Neuron (in vitro differentiated cells): Measurements from ENCODE around the gene KCNJ6.
"Not testable (repeated sequence)": the region's sequence is repeated elsewhere in the genome, so short reads cannot be mapped to it uniquely, and the experiment has no call there.

Source experiments
- H2AFZ ChIP-seq: one replicate; pipeline ENCODE4 v1.6.1; 2013; ENCODE audit warnings: low read depth, mild to moderate bottlenecking, inconsistent platforms, low read length, moderate library complexity
- H3K27me3 ChIP-seq: one replicate; pipeline ENCODE4 v1.6.1; 2013; ENCODE audit warnings: low read length; ENCODE audit not compliant: insufficient read depth
- H3K36me3 ChIP-seq: one replicate; pipeline ENCODE4 v1.6.1; 2013; ENCODE audit warnings: low read length; ENCODE audit not compliant: insufficient read depth
- H3K4me1 ChIP-seq: one replicate; pipeline ENCODE4 v1.6.1; 2013; ENCODE audit warnings: low read length; ENCODE audit not compliant: insufficient read depth
- H3K4me3 ChIP-seq: 2 replicates; pipeline ENCODE4 v1.5.1; 2013; ENCODE audit warnings: mild to moderate bottlenecking, low read length, moderate library complexity
- H3K9me3 ChIP-seq: one replicate; pipeline ENCODE4 v1.6.1; 2013; ENCODE audit warnings: low read length

Gene KCNJ6

DNA sequence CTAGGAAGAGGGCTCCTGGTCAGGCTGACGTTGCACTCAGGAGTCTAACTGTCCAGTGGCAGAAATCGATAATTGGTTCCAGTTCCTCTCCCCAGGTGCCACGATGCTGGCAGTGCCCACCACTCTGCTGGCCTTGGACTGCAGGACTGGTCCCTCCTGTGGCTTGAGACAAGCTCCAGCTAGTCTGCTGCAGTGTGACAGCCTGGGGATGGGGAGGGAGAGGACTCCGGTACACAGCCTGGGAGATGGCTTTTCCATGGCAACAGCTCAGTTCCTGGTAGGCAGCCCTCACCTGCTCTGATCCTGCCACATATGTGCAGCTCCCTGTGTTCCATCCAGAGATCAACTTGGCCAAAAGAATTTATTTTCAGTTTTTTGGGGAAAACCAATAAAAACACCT is 239.3 kb downstream of the KCNJ6 start:
- no peak overlapping the region for H3K4me3 ChIP-seq
- no peaks in the 10 kb centered on the region for H3K27me3 ChIP-seq
- H3K4me1 ChIP-seq, result no peaks in the 10 kb centered on the region
- H3K36me3 ChIP-seq, result no peaks in the 10 kb centered on the region
- no peak overlapping the region for H2AFZ ChIP-seq
- peaks cover 2% of the 10 kb centered on the region for H3K9me3 ChIP-seq

DNA sequence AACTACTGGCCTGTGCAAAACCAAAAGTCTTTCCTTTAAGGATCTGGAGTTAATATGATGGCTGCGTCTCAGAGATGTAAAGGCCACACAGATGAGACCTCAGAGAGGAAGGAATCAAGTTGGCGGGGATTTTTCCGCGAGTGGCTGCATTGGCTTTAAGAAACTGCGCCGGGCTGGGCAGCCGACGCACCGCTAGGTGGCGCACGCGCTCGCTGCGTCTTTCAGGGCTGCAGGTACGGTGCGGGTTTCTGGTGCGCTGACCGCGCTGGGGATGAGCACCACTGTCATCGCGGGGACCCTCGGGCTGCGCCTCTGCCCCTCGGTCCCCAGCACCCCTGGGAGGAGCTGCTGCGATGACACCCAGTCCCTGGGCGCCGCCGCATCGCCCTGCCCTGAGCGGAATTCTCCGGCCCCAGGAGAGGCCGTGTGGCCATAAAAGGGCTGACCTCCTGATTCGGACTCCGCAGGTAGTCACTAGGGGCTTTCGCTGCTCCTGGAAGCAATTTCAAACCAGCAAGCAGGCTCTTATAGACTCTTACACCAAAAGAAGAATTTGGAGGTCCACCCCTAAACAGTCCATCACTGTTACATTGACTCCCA is 241.0 kb downstream of the KCNJ6 start:
- Histone ChIP-seq H3K36me3 (no peaks in the 10 kb centered on the region), H3K4me3 (no peak overlapping the region)

DNA sequence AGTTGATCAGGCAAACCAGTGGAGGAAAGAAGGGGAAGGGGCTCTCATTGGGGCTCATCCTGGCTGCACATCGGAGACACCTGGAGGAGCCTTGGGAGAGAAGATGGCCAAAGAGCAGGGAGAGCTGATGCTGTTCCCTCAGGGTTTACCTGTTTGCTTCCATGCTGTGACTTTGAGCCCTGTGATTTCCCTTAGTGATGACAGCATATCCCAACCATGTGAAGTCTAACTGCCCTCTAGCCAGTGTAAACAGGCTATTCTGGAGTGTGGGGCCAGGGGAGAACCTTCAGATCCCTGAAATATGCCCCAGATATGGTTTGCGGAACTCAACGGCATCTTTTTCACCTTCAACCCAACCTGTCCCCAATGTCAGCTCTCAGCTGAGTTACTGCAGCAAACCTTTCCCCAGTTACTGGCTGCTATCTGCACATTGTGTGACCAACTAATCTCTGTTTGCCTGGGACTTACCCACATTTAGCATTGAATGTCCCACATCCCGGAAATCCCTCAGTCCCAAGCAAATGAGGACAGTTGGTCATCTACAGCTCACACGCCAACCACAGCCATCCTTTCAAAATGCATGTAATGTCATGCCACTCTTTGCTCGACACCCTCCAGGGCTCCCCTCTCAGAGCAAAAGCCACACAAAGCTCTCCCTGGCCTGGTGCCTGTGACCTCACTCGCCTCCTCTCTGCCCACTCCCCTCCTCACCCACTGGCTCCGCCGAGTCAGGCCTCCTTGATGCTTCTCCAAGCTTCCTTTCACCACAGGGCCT is 242.3 kb downstream of the KCNJ6 start:
- H3K36me3 ChIP-seq, result no peaks in the 10 kb centered on the region
- H3K4me3 ChIP-seq, result no peak overlapping the region
- H3K4me1 ChIP-seq, result no peaks in the 10 kb centered on the region
- H3K27me3 ChIP-seq, result no peaks in the 10 kb centered on the region
- H2AFZ ChIP-seq, result no peak overlapping the region
- H3K9me3 ChIP-seq, result peaks cover 2% of the 10 kb centered on the region

More for the DNA sequence above, 241.0 kb downstream of the KCNJ6 start:
- H3K9me3 ChIP-seq, result peaks cover 2% of the 10 kb centered on the region
- H3K4me1 ChIP-seq, result no peaks in the 10 kb centered on the region
- H3K27me3 ChIP-seq, result no peaks in the 10 kb centered on the region
- no peak overlapping the region for H2AFZ ChIP-seq

DNA sequence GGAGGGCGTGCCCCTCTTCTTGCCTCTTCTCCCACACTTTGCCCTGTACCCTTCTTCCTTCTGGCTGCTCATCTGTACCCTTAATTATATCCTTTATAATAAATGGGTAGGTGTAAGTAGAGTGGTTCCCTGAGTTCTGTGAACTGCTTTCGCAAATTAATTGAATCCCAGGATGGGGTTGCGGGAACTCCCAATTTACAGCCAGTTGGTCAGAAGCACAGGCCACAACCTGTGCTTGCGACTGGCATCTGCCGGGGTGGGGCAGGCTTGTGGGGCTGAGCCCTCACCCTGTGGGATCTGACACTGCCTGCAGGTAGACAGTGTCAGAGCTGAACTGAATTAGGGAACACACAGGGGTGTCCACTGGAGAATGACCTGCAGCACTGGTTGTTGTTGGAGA is 244.9 kb downstream of the KCNJ6 start:
- Histone ChIP-seq H2AFZ (no peak overlapping the region), H3K9me3 (peaks cover 2% of the 10 kb centered on the region), H3K4me3 (no peak overlapping the region), H3K36me3 (no peaks in the 10 kb centered on the region), H3K4me1 (no peaks in the 10 kb centered on the region), H3K27me3 (no peaks in the 10 kb centered on the region)

DNA sequence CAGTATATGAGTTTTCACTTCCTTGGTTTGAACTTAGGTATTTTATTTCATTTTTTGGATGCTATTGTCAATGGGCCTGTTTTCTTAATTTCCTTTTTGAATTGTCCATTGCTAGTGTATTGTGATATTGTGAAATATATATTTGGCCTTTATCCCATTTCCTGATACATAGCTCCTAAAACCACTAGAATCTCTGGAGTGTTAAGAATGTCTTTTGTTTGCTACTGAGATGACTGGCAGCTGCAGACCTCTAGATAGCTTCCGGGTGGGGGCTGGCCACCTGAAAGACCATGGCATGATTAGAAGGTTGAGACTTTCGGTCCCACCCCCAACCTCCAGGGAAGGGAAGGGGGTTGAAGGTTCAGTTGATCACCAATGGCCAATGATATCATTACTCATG is 245.4 kb downstream of the KCNJ6 start:
- no peak overlapping the region for H3K4me3 ChIP-seq

DNA sequence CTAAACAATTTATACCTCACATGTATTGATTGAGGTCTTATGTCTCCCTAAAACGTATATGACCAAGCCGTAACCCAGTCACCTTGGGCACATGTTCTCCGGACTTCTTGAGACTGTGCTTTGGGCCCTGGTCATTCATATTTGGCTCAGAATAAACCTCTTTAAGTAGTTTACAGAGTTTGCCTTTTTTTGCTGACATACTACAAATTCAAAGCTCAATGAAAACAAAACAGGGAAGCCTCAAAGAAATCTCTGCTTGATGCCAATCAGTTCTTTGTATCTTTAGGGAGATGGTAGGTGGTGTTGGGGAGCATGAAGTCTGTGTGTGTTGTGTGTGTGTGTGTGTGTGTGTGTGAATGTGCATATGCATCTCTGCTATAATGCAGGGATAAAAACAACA is 247.0 kb downstream of the KCNJ6 start:
- Histone ChIP-seq H3K4me1 (no peaks in the 10 kb centered on the region), H3K36me3 (no peaks in the 10 kb centered on the region), H3K9me3 (peaks cover 3% of the 10 kb centered on the region), H2AFZ (no peak overlapping the region), H3K4me3 (no peak overlapping the region), H3K27me3 (no peaks in the 10 kb centered on the region)

More for the DNA sequence above, 245.4 kb downstream of the KCNJ6 start:
- Histone ChIP-seq H3K4me1 (no peaks in the 10 kb centered on the region), H3K9me3 (peaks cover under 1% of the 10 kb centered on the region), H2AFZ (no peak overlapping the region), H3K36me3 (no peaks in the 10 kb centered on the region), H3K27me3 (no peaks in the 10 kb centered on the region)

DNA sequence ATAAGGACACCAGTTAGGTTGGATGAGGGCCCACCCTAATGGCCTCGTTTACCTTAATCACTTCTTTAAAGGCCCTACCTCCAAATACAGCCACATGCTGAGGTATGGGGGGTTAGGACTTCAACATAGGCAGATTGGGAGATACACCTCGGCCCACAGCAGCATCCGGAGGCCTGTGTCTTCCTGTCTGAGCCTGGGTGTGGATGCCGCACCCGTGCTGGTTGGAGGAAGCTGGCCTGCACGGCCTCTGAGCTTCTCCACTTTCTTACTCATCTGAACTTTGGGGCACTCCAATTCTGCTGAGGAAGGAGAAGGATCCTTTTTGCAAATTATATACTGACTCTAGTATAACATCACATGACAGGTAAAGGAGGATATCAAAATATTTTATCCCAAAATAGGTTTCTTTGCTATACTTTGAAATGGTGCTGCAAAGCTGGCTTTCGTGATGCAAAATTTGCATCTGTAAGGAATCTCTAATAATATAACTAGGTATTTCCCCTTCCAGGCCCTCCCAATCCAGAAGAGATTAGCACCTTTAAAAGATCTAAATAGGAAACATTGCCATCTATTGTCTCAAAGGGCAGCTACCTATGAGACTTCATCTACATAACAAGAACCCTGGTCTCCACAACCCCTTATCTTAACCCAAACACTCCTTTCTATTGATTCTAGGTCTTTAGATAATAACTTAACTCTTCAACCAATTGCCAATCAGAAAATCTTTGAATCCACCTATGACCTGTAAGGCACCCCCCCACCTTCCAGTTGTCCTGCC is 247.6 kb downstream of the KCNJ6 start:
- Histone ChIP-seq H3K4me1 (no peaks in the 10 kb centered on the region), H3K9me3 (peaks cover 3% of the 10 kb centered on the region), H3K4me3 (no peak overlapping the region), H3K27me3 (no peaks in the 10 kb centered on the region), H2AFZ (no peak overlapping the region), H3K36me3 (no peaks in the 10 kb centered on the region)

DNA sequence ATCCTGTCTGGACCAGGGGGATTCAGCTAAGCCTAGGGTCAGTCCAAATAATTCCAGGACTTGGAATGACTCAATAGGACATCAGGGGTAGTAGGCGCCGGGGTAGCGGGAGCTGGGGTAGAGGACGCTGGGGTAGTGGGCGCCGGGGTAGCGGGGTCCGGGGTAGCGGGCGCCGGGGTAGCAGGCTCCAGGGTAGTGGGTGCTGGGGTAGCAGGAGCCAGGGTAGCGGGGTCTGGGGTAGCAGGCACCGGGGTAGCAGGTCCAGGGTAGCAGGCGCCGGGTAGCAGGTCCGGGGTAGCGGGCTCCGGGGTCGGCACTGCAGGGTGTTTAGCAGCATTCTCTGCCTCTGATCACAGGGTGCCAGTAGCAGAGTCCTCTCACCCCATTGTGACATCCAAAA is 248.9 kb downstream of the KCNJ6 start:
- Histone ChIP-seq H3K36me3 (no peaks in the 10 kb centered on the region), H3K4me3 (no peak overlapping the region), H3K4me1 (no peaks in the 10 kb centered on the region), H3K9me3 (peaks cover 3% of the 10 kb centered on the region), H3K27me3 (no peaks in the 10 kb centered on the region), H2AFZ (no peak overlapping the region)

DNA sequence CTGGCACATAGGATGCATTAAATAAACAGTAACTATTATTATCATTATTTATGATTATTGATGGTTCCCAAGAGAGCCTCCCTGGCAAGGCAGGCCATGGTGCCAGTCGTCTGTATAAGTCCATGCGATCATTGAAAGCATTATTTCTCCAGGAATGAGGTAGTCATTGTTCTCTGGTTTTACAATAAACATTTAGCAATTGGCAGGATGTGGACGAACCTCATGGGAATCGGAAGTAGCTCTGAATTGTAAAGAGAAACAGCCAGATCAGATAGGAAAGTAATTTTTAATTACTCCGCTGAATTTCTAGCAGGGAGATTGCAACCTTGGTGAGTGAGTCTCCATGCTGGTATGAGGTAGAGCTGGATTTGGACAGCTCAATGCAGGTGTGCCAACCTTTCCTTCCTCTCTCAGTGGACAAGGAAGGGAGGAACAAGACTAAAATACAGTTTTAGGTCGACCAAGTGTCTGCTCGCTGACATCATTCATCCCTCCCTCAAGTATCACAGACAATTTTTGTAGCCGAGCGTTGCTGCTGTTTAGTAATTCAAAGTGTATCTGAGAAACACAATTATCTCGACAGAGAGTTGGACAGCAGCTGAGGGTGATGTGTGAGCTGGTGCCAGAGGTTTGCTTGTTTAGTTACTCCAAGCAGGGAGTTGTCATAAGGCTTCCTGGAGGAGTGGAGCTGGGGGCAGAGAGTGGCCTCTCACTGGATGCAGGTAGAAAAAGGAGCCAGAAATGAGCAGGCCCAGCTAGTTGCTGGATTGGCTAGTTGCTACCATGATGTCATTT is 250.8 kb downstream of the KCNJ6 start:
- Histone ChIP-seq H3K27me3 (no peaks in the 10 kb centered on the region), H3K4me1 (no peaks in the 10 kb centered on the region), H3K36me3 (no peaks in the 10 kb centered on the region), H3K9me3 (peaks cover 3% of the 10 kb centered on the region), H3K4me3 (no peak overlapping the region), H2AFZ (no peak overlapping the region)

DNA sequence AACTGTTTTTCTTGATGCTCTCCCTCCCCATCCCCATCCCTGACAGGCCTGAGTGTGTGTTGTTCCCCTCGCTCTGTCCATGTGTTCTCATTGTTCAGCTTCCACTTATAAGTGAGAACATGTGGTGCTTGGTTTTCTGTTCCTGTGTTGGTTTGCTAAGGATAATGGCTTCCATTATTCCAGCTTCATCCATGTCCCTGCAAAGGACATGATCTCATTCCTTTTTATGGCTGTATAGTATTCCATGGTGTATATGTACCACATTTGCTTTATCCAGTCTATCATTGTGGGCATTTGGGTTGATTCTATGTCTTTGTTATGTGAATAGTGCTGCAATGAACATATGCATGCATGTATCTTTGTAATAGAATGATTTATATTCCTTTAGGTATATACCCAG is 254.0 kb downstream of the KCNJ6 start:
- not testable (repeated sequence) for H3K9me3 ChIP-seq, H3K4me1 ChIP-seq, H2AFZ ChIP-seq, H3K27me3 ChIP-seq, H3K4me3 ChIP-seq, H3K36me3 ChIP-seq

DNA sequence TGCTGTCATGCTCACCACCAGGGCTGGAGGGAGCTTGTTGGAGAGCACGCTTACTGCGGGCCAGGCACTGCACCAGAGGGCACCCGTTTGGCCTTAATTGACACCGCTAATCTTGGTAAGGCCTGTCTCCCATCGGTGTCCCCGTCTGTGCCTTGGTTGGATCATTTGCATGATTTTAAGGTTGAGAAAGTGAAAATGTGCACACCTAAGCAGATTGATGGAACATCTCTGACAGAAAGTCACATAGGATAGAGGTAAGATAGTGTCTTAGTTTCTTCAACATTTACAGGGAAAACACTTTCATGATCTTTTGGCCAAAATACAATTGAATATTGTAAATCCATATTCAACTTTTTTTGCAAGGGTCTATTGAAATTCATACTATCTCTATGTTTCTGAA is 255.5 kb downstream of the KCNJ6 start:
- Histone ChIP-seq H3K4me1 (no peaks in the 10 kb centered on the region), H3K36me3 (no peaks in the 10 kb centered on the region), H2AFZ (no peak overlapping the region), H3K4me3 (no peak overlapping the region), H3K27me3 (no peaks in the 10 kb centered on the region), H3K9me3 (peaks cover 1% of the 10 kb centered on the region)

DNA sequence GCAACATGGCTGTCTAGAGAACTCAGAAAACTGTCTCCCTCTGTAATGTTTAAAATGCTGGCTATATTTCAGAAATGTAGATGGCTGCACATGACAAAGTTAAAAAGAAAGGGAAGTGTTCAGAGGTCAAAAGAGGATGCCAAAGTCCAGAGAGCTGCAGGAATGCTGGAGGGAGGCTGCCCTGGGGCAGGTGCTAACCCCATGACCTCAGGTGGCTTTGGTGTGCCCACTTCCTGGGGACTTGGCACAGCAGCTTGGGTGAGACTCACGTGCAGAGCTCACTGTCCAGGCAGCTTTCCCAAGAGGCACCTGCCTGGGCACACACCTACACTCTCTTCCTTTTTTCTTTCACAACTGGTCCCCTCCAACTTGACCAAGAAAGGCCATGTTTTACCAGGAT is 256.4 kb downstream of the KCNJ6 start:
- Histone ChIP-seq H3K27me3 (no peaks in the 10 kb centered on the region), H3K9me3 (no peaks in the 10 kb centered on the region), H2AFZ (no peak overlapping the region), H3K4me1 (no peaks in the 10 kb centered on the region), H3K4me3 (no peak overlapping the region), H3K36me3 (no peaks in the 10 kb centered on the region)
